HCEC 1CT (cell line): ENCODE results near the gene CDKN2C.
"Not testable (repeated sequence)": the region's sequence is repeated elsewhere in the genome, so short reads cannot be mapped to it uniquely, and the experiment has no call there.

Experiments
- DNase-seq: peaks from one replicate; pipeline ENCODE4 v3.0.0-alpha.2; 2017

CDKN2C gene

GRCh38 chr1:50981741-50982140 is 11.7 kb downstream of the CDKN2C start:
- DNase-seq, result no peak

GRCh38 chr1:50982611-50983010 is 12.6 kb downstream of the CDKN2C start:
- DNase-seq, result no peak

- no peak for DNase-seq
These were observed 13.3 kb downstream of the CDKN2C start for GRCh38 chr1:50983219-50983802.

- DNase-seq, result no peak
These were observed 15.0 kb downstream of the CDKN2C start for GRCh38 chr1:50985094-50985493.

GRCh38 chr1:50986653-50987052 is 16.6 kb downstream of the CDKN2C start:
- no peak for DNase-seq

- no peak for DNase-seq
These were observed 19.6 kb downstream of the CDKN2C start for GRCh38 chr1:50989694-50990093.

GRCh38 chr1:50992532-50993318 is 22.7 kb downstream of the CDKN2C start:
- DNase-seq, result no peak

- no peak for DNase-seq
These were observed 23.6 kb downstream of the CDKN2C start for GRCh38 chr1:50993645-50994044.

- DNase-seq, result no peak
These were observed 25.0 kb downstream of the CDKN2C start for GRCh38 chr1:50994997-50995396.

- DNase-seq, result no peak
These were observed 25.6 kb downstream of the CDKN2C start for GRCh38 chr1:50995651-50996050.

GRCh38 chr1:50996083-50996482 is 26.0 kb downstream of the CDKN2C start:
- no peak for DNase-seq

GRCh38 chr1:50999375-50999774 is 29.3 kb downstream of the CDKN2C start:
- not testable (repeated sequence) for DNase-seq

- DNase-seq, result no peak
These were observed 30.1 kb downstream of the CDKN2C start for GRCh38 chr1:51000160-51000559.

- no peak for DNase-seq
These were observed 30.6 kb downstream of the CDKN2C start for GRCh38 chr1:51000651-51001050.

- DNase-seq, result no peak
These were observed 32.5 kb downstream of the CDKN2C start for GRCh38 chr1:51002516-51002915.

GRCh38 chr1:51005549-51005948 is 35.5 kb downstream of the CDKN2C start:
- not testable (repeated sequence) for DNase-seq

GRCh38 chr1:51009381-51009780 is 39.3 kb downstream of the CDKN2C start:
- DNase-seq, result no peak

GRCh38 chr1:51014878-51015277 is 44.8 kb downstream of the CDKN2C start:
- no peak for DNase-seq

GRCh38 chr1:51019811-51020210 is 49.8 kb downstream of the CDKN2C start:
- DNase-seq, result peak; percentile 4
